GM12873 (cell line): ENCODE results near the gene C1QL4.

Experiments used
- CTCF ChIP-seq: IDR thresholded peaks from 2 replicates; pipeline ENCODE4 v1.5.1; 2012; ENCODE audit warnings: low read depth, mild to moderate bottlenecking, moderate library complexity, low read length, control low read depth; ENCODE audit not compliant: insufficient read depth; ENCODE audit errors: missing control alignments

The C1QL4 gene

GRCh38 chr12:49283541-49284429 lies 53.2 kb downstream of the C1QL4 start:
- peak; percentile 22 for TF ChIP-seq CTCF
